PC-9 (cell line): ENCODE data around the gene RBM4B. TPM values are rescaled to one million over a fixed set of nuclear protein-coding genes. Genes with fewer than 3 reads are reported as not detected.

Experiments used
- BruUV-seq: library from RNA; stranded (reverse); fragments of 400-500 nt; replicated peaks from 2 replicates; lab custom pipeline; 2021; lab: Mats Ljungman, UMichigan
- CTCF ChIA-PET: fragments of 300-600 bp; sonication (Branson Sonifier 250); formaldehyde crosslinking; loops from one replicate; lab custom pipeline; 2022; ENCODE audit warnings: antibody characterized with exemption; lab: Charles Lee
- POLR2A ChIA-PET: fragments of 300-600 bp; sonication (Branson Sonifier 250); formaldehyde crosslinking; loops from one replicate; lab custom pipeline; 2022; ENCODE audit warnings: antibody characterized with exemption; ENCODE audit not compliant: unreplicated experiment; lab: Charles Lee
- DNase-seq, 2 experiments: peaks; one replicate each; pipeline versions ENCODE4 v3.0.0 to v3.0.0-alpha.2; 2015 to 2022; ENCODE audit warnings: mixed read lengths in 1 of 2
- H2AFZ ChIP-seq: fragments of 200-600 bp; sonication (generic); 2 replicates; pipeline ENCODE4 v1.8.1; 2017; ENCODE audit warnings: antibody characterized with exemption
- H3F3A ChIP-seq: fragments of 200-600 bp; sonication (generic); 2 replicates; pipeline ENCODE4 v1.8.1; 2017; ENCODE audit warnings: antibody characterized with exemption, mild to moderate bottlenecking, low read depth; ENCODE audit not compliant: insufficient read depth
- H3K27ac ChIP-seq: fragments of 200-600 bp; sonication (generic); 2 replicates; pipeline ENCODE4 v1.6.1; 2016; ENCODE audit warnings: mixed run types
- H3K27me3 ChIP-seq: fragments of 200-600 bp; sonication (generic); 2 replicates; pipeline ENCODE4 v1.6.1; 2016; ENCODE audit warnings: low read depth, mixed run types; ENCODE audit not compliant: insufficient read depth
- H3K36me3 ChIP-seq: fragments of 200-600 bp; sonication (generic); 2 replicates; pipeline ENCODE4 v1.6.1; 2016; ENCODE audit warnings: low read depth, mixed run types
- H3K4me1 ChIP-seq: fragments of 200-600 bp; sonication (generic); replicated peaks from 2 replicates; pipeline ENCODE4 v1.6.1; 2016; ENCODE audit warnings: mixed run types; ENCODE audit not compliant: insufficient read depth
- H3K4me2 ChIP-seq: fragments of 200-600 bp; sonication (generic); 2 replicates; pipeline ENCODE4 v1.6.1; 2017; ENCODE audit warnings: mixed run types
- H3K4me3 ChIP-seq: fragments of 200-600 bp; sonication (generic); 2 replicates; pipeline ENCODE4 v1.6.1; 2016; ENCODE audit warnings: mixed run types
- H3K79me2 ChIP-seq: fragments of 200-600 bp; sonication (generic); 2 replicates; pipeline ENCODE4 v1.6.1; 2017; ENCODE audit warnings: low read depth, mixed run types
- H3K9me2 ChIP-seq: fragments of 200-600 bp; sonication (generic); 2 replicates; pipeline ENCODE4 v1.8.1; 2017; ENCODE audit warnings: mild to moderate bottlenecking; ENCODE audit not compliant: insufficient read depth
- H3K9me3 ChIP-seq: fragments of 200-600 bp; sonication (generic); 2 replicates; pipeline ENCODE4 v1.8.1; 2016; ENCODE audit warnings: low read depth; ENCODE audit not compliant: insufficient read depth
- H4K20me1 ChIP-seq: fragments of 200-600 bp; sonication (generic); 2 replicates; pipeline ENCODE4 v1.8.1; 2017; ENCODE audit not compliant: insufficient read depth
- EZH2 ChIP-seq: fragments of 200-600 bp; sonication (generic); IDR thresholded peaks from 2 replicates; pipeline ENCODE4 v1.8.0; 2017; ENCODE audit warnings: antibody characterized with exemption, low read depth
- intact Hi-C: fragments of 100-400 bp; cut with micrococcal nuclease; formaldehyde crosslinking; loops from one replicate; pipeline ENCODE4 v1.10.0; 2022; ENCODE audit not compliant: unreplicated experiment
- total RNA-seq: library from RNA; stranded (reverse); gene quantifications from 2 replicates; pipeline ENCODE4 v1.2.3, GENCODE V29; 2021
- TF ChIP-seq, protein P1 (sequence below): fragments of 200-600 bp; sonication (generic); conservative IDR thresholded peaks from 2 replicates; pipeline ENCODE4 v1.6.1; 2017; ENCODE audit warnings: mixed run types, antibody characterized with exemption, mild to moderate bottlenecking, moderate library complexity

RBM4B gene
- total RNA-seq, 1 experiment from 2014 or later = 24.8 TPM

DNA sequence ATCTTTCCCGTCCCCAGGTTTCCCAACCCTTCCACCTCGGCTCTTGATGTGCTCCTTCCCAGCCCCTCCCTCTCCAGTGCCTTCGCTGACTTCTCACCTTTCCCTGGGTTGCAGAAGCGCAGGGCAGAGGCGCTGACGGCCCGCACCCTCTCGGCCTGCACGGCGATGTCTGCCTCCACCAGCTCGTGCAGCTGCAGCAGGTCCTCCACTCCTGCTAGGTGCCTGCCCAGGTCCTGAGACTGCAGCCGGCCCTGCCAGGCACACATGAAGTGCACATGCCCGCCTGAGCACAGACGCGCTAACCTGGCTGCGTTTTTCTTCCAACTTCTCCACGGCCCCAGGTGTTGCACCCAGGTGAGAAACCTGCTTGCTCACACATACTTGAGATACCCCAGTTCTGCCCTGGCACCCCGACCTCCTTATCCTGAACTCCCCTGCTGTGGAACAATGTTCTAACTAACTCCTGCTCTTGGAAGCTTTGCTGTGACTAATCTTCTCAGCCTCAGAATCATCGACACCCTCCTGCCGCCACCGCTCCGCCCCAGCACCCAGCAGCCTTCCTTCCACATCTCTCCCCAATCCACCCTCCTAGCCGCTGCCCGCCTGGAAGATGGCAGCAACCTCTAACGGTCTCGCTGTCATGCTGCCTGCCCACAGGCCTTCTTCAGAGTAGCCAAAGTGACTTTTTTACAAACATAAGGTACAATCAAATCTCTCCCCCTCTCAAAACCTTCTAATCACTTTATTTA is 28.1 kb upstream of the RBM4B start:
- H3K9me2 ChIP-seq = no peaks in the 10 kb centered on the region
- no peak overlapping the region for H3K27ac ChIP-seq
- no peak overlapping the region for H3K4me3 ChIP-seq
- ChIA-PET POLR2A (interaction anchor here (0.5 to 0.6 kb wide), 2 partner anchors 197 to 746 kb away, joined by 3 read pairs; no protein-coding TSS in a partner anchor), CTCF (no interaction called here)
- no peak overlapping the region for H3K4me2 ChIP-seq
- H3K9me3 ChIP-seq = no peaks in the 10 kb centered on the region
- no peak for TF ChIP-seq EZH2
- TF ChIP-seq, protein P1, sequence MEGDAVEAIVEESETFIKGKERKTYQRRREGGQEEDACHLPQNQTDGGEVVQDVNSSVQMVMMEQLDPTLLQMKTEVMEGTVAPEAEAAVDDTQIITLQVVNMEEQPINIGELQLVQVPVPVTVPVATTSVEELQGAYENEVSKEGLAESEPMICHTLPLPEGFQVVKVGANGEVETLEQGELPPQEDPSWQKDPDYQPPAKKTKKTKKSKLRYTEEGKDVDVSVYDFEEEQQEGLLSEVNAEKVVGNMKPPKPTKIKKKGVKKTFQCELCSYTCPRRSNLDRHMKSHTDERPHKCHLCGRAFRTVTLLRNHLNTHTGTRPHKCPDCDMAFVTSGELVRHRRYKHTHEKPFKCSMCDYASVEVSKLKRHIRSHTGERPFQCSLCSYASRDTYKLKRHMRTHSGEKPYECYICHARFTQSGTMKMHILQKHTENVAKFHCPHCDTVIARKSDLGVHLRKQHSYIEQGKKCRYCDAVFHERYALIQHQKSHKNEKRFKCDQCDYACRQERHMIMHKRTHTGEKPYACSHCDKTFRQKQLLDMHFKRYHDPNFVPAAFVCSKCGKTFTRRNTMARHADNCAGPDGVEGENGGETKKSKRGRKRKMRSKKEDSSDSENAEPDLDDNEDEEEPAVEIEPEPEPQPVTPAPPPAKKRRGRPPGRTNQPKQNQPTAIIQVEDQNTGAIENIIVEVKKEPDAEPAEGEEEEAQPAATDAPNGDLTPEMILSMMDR = no peak
- 0 out of 2 replicates have a peak, but pooled peaks cover 6% of the 10 kb centered on the region for H3K36me3 ChIP-seq
- H3K4me1 ChIP-seq = peaks cover 17% of the 10 kb centered on the region
- no peak for DNase-seq
- no peaks in the 10 kb centered on the region for H3K27me3 ChIP-seq
- H3F3A ChIP-seq = peaks cover 10% of the 10 kb centered on the region; the same call in 1 of the 2 replicates
- intact Hi-C loops = loop anchor here (5.0 kb wide), 1 partner anchor 37 kb away; a partner anchor contains a TSS
- no peaks in the 10 kb centered on the region for H4K20me1 ChIP-seq
- H3K79me2 ChIP-seq = no peaks in the 10 kb centered on the region
- BruUV-seq = no TSS peak
- H2AFZ ChIP-seq = no peak overlapping the region

DNA sequence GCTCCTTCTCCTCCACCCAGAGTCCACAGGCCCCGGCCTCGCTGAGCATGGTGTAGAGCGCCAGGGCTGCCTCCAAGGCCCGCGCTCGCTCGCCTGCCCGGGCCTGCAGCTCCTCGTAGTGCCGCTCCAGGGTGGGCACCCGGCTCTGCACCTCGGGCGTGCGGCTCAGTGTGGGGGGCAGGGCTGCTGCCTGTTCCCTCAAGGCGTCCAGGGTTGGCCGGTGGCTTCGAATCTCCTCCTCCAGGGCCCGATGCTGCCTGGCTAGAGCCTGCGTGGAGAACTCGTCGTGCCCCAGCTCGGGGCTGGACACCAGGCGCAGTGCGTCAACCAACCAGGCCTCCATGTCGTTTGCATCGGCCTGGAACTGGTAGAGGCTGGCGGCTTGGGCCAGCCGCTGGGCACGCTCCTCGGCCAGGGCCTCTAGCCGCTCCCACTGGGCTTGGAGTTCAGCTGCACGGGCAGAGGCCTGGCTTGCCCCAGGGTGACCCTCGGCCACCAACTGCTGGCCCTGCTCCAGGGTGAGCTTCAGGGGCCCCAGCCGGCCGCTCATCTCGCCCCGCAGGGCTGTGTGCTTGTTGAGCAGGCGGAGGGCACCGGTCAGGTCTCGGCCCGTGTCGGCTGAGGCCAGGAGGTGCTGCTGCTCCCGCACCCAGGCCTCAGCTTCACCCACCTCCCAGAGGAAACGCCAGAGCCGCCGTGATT is 27.1 kb upstream of the RBM4B start:
- Histone ChIP-seq H2AFZ (no peak overlapping the region), H3F3A (peaks cover 5% of the 10 kb centered on the region; the same call in 1 of the 2 replicates), H3K36me3 (peaks cover 12% of the 10 kb centered on the region; the same call in 1 of the 2 replicates), H3K79me2 (no peaks in the 10 kb centered on the region), H3K9me2 (no peaks in the 10 kb centered on the region), H3K27me3 (no peaks in the 10 kb centered on the region), H3K4me1 (peaks cover 10% of the 10 kb centered on the region), H4K20me1 (no peaks in the 10 kb centered on the region), H3K4me2 (no peak overlapping the region), H3K9me3 (no peaks in the 10 kb centered on the region), H3K4me3 (no peak overlapping the region), H3K27ac (no peak overlapping the region)
- POLR2A ChIA-PET = no interaction called here
- CTCF ChIA-PET = interaction anchor here (0.6 kb wide), 1 partner anchor 180 kb away, joined by 8 read pairs; no protein-coding TSS in a partner anchor
- DNase-seq = no peak
- intact Hi-C loops = loop anchor here (5.0 kb wide), 1 partner anchor 37 kb away; a partner anchor contains a TSS
- TF ChIP-seq EZH2 = no peak
- TF ChIP-seq, protein P1 = no peak
- BruUV-seq = no TSS peak

DNA sequence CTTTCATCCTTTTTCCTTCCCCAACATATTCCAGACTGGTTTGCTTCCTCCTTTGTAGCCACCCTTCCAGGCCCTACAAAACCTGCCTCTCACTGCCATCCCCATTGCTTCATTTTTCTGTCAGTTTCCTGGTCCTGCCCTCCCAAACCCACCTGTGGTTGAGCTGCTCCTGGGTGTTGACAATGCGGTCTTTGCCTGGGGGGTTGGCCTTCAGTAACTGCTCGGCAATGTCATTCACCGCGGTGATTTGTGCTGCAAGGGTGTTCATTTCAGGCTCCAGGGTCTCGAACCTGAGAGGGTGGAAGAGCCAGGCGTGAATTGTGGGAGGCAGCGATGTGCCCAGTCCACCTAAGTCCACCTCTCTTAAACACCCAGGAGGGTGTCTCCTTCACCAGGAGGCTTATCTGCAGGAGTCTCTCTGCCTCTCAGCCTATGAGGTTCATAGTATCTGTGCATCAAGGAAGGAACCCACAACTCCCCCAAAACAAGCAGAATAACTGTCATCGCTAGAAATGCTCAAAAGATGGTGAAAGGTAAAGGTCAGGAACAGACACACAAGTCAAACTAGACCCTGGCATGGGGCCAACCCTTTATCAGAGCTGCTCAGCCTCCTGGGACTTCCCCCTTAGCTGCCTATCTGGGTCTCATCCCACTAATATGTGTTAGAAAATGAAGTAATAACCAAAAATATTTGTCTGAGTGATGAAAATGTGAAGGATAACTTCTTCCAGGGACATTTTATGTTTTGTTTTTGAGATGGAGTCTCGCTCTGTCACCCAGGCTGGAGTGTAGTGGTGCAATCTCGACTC is 23.9 kb upstream of the RBM4B start:
- ChIA-PET CTCF (no interaction called here), POLR2A (no interaction called here)
- Histone ChIP-seq H3K36me3 (peaks cover 17% of the 10 kb centered on the region; the same call in 1 of the 2 replicates), H3K4me2 (no peak overlapping the region), H3K4me1 (no peaks in the 10 kb centered on the region), H3K27ac (no peak overlapping the region), H3F3A (no peaks in the 10 kb centered on the region), H3K27me3 (no peaks in the 10 kb centered on the region), H3K9me3 (no peaks in the 10 kb centered on the region), H3K79me2 (no peaks in the 10 kb centered on the region), H4K20me1 (no peaks in the 10 kb centered on the region), H3K9me2 (no peaks in the 10 kb centered on the region), H2AFZ (no peak overlapping the region), H3K4me3 (no peak overlapping the region)
- TF ChIP-seq EZH2 = no peak
- TF ChIP-seq, protein P1 = no peak
- no peak for DNase-seq
- no TSS peak for BruUV-seq
- intact Hi-C loops = no loop called here
